Neural crest cell (in vitro differentiated cells): ENCODE results near the gene RBFOX1. TPM values are rescaled to one million over a fixed set of nuclear protein-coding genes. Genes with fewer than 3 reads are reported as not detected.

Experiments used
- DNase-seq: peaks from one replicate; pipeline ENCODE4 v3.0.0; 2021; ENCODE audit warnings: low read depth, mixed read lengths, low spot score
- H3K27ac Mint-ChIP-seq: one replicate; pipeline ENCODE4 v1.8.0; 2021; ENCODE audit warnings: mild to moderate bottlenecking, mixed read lengths; ENCODE audit not compliant: unreplicated experiment
- H3K27me3 Mint-ChIP-seq: 2 replicates; pipeline ENCODE4 v1.8.0; 2021; ENCODE audit warnings: low read depth, mild to moderate bottlenecking, mixed read lengths
- H3K36me3 Mint-ChIP-seq: 2 replicates; pipeline ENCODE4 v1.8.0; 2021; ENCODE audit warnings: low read depth, mild to moderate bottlenecking, mixed read lengths
- H3K4me1 Mint-ChIP-seq: 2 replicates; pipeline ENCODE4 v1.8.0; 2021; ENCODE audit warnings: mixed read lengths
- H3K4me3 Mint-ChIP-seq: one replicate; pipeline ENCODE4 v1.8.0; 2021; ENCODE audit warnings: mild to moderate bottlenecking, mixed read lengths
- H3K9me3 Mint-ChIP-seq: 2 replicates; pipeline ENCODE4 v1.8.0; 2021; ENCODE audit warnings: mixed read lengths
- total RNA-seq: library from RNA; stranded (reverse); gene quantifications from 2 replicates; pipeline ENCODE4 v1.2.1, GENCODE V29; 2021
- TF ChIP-seq, protein P1 (sequence below): fragments of 200-600 bp; sonication (generic); conservative IDR thresholded peaks from 2 replicates; pipeline ENCODE4 v1.5.0; 2021; ENCODE audit warnings: antibody characterized with exemption, mild to moderate bottlenecking

RBFOX1 gene
- total RNA-seq, 1 donor from 2014 or later = 1.4 TPM

- Mint-ChIP-seq H3K4me1 (peaks cover 22% of the 10 kb centered on the region), H3K27ac (no peak overlapping the region), H3K9me3 (peaks cover 2% of the 10 kb centered on the region), H3K27me3 (peaks cover 43% of the 10 kb centered on the region), H3K36me3 (no peaks in the 10 kb centered on the region), H3K4me3 (no peak overlapping the region)
- DNase-seq = no peak
- TF ChIP-seq, protein P1, sequence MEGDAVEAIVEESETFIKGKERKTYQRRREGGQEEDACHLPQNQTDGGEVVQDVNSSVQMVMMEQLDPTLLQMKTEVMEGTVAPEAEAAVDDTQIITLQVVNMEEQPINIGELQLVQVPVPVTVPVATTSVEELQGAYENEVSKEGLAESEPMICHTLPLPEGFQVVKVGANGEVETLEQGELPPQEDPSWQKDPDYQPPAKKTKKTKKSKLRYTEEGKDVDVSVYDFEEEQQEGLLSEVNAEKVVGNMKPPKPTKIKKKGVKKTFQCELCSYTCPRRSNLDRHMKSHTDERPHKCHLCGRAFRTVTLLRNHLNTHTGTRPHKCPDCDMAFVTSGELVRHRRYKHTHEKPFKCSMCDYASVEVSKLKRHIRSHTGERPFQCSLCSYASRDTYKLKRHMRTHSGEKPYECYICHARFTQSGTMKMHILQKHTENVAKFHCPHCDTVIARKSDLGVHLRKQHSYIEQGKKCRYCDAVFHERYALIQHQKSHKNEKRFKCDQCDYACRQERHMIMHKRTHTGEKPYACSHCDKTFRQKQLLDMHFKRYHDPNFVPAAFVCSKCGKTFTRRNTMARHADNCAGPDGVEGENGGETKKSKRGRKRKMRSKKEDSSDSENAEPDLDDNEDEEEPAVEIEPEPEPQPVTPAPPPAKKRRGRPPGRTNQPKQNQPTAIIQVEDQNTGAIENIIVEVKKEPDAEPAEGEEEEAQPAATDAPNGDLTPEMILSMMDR = no peak
Measured at GRCh38 chr16:7419441-7419840, 86.8 kb downstream of the RBFOX1 start.

- Mint-ChIP-seq H3K27me3 (peaks cover 43% of the 10 kb centered on the region), H3K36me3 (no peaks in the 10 kb centered on the region), H3K9me3 (peaks cover 2% of the 10 kb centered on the region), H3K4me3 (no peak overlapping the region), H3K27ac (no peak overlapping the region), H3K4me1 (peaks cover 22% of the 10 kb centered on the region)
- TF ChIP-seq, protein P1 = no peak
- DNase-seq = no peak
Measured at GRCh38 chr16:7420079-7420478, 87.4 kb downstream of the RBFOX1 start.

DNA sequence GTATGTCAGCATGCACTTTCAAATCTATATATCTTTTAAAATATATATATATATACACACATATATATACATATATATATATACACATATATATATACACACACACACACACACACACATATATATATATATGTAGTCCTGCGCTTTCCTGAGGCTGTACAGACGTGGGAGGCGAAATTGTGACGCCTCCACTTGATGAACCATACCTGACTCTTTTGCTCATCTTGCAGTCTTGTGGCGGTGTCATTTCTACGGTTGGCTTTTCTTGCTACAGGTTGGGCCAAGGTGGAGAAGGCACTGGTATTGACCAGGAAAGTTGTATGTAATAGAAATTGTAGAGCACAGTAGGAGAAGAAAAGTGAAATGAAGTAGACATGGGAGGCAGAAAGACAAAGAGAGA, 88.2 kb downstream of the RBFOX1 start:
- TF ChIP-seq, protein P1 = no peak
- Mint-ChIP-seq H3K4me1 (peaks cover 22% of the 10 kb centered on the region), H3K4me3 (no peak overlapping the region), H3K9me3 (peaks cover 2% of the 10 kb centered on the region), H3K27ac (no peak overlapping the region), H3K27me3 (peaks cover 47% of the 10 kb centered on the region), H3K36me3 (no peaks in the 10 kb centered on the region)
- no peak for DNase-seq

DNA sequence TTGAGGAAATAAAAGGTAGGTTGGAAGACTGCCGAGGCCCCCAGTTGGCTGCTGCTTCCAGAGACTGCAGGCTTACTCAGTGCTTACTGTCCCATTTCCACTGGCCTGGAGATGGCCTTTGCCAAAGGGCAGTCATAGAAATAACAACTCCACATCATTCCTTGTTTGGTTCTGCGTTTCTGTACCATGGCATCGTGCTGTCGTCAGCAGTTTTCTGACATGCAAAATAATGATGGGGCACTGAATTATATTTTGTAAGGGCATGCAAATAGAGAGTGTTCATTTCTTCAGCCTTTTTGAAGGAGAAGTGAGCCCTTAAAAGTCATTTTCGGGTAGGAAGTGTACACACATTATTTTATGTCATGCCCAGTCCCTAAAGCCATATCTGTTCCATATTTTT, 88.9 kb downstream of the RBFOX1 start:
- DNase-seq = no peak
- peaks cover 48% of the 10 kb centered on the region for H3K27me3 Mint-ChIP-seq
- TF ChIP-seq, protein P1 = no peak
- H3K27ac Mint-ChIP-seq = no peak overlapping the region
- peaks cover 22% of the 10 kb centered on the region for H3K4me1 Mint-ChIP-seq
- no peak overlapping the region for H3K4me3 Mint-ChIP-seq
- H3K9me3 Mint-ChIP-seq = peaks cover 2% of the 10 kb centered on the region
- no peaks in the 10 kb centered on the region for H3K36me3 Mint-ChIP-seq

DNA sequence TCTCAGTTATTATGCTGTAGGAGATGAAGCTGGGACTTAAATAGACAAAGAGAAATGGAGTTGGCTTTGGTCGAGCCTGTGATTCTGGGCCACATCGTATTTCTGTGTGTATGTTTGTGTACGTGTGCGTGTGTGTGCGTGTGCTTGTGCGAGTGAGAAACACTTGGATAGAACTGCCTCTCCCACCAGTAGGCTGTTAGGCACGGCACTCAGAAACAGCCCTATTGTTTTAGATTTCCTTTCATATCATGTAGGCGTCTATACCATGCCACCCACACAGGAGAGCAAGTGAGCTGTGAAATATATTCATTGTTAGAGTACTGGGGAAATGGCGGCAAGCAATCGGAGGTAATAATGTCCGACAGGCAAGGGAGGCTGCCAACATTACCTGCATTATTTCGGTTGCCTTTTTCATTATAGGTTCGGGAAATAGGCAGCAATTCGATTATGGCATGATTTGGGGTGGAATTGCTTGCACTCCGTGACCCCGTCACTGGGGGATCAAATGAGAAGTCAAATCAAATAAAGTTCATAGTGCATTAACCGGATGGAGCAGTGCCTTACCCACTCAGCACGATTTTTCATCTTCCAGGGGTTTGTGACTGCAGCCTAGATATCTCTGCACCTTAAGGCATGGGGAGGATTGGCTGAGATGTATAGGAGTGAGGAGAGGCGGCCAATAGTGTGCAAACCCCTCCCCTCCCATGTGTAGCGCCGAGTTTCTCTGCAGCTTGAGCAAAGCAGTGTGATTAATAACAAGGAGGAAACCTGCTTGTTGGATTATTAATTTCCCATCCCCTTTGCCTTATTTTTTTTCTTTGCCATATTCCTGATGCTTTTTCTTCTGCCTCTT, 89.6 kb downstream of the RBFOX1 start:
- peaks cover 48% of the 10 kb centered on the region for H3K27me3 Mint-ChIP-seq
- no peak overlapping the region for H3K27ac Mint-ChIP-seq
- TF ChIP-seq, protein P1 = no peak
- H3K4me1 Mint-ChIP-seq = peaks cover 22% of the 10 kb centered on the region
- no peak overlapping the region for H3K4me3 Mint-ChIP-seq
- DNase-seq = no peak
- H3K9me3 Mint-ChIP-seq = peaks cover 2% of the 10 kb centered on the region
- H3K36me3 Mint-ChIP-seq = no peaks in the 10 kb centered on the region
